OCI-LY3 (cell line): ENCODE results near the gene ZSCAN20.

ENCODE experiments used
- EZH2phosphoT487 ChIP-seq: fragments of 200-600 bp; shearing (Covaris generic); IDR thresholded peaks from 2 replicates; pipeline ENCODE4 v1.6.1; 2018; ENCODE audit warnings: antibody characterized with exemption, mixed run types, low read depth
- TF ChIP-seq, protein P1 (sequence below): fragments of 200-600, 300-600 bp; sonication (generic); IDR thresholded peaks from 2 replicates; pipeline ENCODE4 v1.5.1; 2014; ENCODE audit warnings: antibody characterized with exemption, low read length, low read depth

DNA sequence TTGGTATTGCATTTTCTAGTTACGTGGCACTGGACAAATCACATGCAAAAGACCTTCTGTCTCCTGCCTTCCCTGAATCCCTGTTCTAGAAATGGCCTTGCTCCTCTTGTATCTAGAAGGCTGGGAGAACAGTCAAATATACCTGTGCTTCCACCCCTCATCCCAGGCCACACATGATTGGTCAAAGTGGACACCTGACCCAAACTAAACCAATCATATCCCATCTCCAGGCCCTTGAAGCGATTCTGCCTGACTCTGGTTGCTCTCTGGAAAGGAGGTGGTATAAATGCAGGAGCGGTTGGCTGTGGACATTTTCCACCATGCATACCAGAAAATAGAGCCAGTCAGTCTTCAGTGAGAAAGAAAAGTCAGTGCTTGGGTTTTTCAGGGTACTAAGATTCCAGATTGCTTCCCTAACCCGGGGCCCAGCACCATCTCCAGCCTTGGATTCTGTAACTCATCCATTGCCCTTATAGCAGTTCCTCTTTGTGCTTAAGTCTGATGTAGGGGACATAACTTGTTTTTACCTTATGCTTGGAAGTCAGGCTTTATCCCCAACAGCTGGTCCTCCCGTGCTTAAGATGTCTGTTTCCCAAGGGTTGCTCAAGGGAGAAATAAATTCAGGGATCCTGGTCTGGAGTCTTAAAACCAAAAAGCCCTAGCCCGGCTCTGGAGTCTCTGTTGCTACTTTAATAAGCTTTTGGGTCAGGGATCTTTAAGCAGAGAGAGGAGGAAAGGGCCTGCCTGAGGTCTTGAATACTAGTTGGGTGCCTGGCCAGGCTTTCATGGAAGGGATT is 33.9 kb upstream of the ZSCAN20 start:
- TF ChIP-seq, protein P1, sequence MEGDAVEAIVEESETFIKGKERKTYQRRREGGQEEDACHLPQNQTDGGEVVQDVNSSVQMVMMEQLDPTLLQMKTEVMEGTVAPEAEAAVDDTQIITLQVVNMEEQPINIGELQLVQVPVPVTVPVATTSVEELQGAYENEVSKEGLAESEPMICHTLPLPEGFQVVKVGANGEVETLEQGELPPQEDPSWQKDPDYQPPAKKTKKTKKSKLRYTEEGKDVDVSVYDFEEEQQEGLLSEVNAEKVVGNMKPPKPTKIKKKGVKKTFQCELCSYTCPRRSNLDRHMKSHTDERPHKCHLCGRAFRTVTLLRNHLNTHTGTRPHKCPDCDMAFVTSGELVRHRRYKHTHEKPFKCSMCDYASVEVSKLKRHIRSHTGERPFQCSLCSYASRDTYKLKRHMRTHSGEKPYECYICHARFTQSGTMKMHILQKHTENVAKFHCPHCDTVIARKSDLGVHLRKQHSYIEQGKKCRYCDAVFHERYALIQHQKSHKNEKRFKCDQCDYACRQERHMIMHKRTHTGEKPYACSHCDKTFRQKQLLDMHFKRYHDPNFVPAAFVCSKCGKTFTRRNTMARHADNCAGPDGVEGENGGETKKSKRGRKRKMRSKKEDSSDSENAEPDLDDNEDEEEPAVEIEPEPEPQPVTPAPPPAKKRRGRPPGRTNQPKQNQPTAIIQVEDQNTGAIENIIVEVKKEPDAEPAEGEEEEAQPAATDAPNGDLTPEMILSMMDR = no peak
- TF ChIP-seq EZH2phosphoT487 = no peak
